Left lung (tissue), 10 donors: ENCODE measurements around the gene YARS1. TPM values are rescaled to one million over a fixed set of nuclear protein-coding genes. Genes with fewer than 3 reads are reported as not detected.

Source experiments
- ATAC-seq: fragments of 200-7000 bp; cut with Tn5 transposase; one replicate; pipeline ENCODE4 v1.9.1; 2020; ENCODE audit warnings: moderate library complexity
- DNase-seq, 4 donors: peaks; one replicate each; pipeline ENCODE4 v3.0.0-alpha.2; 2013 to 2020
- H3K27ac ChIP-seq, 2 donors: fragments of 200-600 bp; sonication (generic) in 1 of 2; one replicate each; pipeline versions ENCODE4 v1.5.0 to v1.8.0; 2020 to 2021
- H3K27me3 ChIP-seq, 2 donors: fragments of 200-600 bp; sonication (generic) in 1 of 2; one replicate each; pipeline versions ENCODE4 v1.5.0 to v1.8.0; 2020 to 2021
- H3K36me3 ChIP-seq, 2 donors: fragments of 200-600 bp; sonication (generic) in 1 of 2; one replicate each; pipeline versions ENCODE4 v1.5.0 to v1.8.0; 2020 to 2021
- H3K4me1 ChIP-seq, 2 donors: fragments of 200-600 bp; one replicate each; pipeline ENCODE4 v1.8.0; 2021
- H3K4me3 ChIP-seq, 2 donors: fragments of 200-600 bp; sonication (generic) in 1 of 2; one replicate each; pipeline versions ENCODE4 v1.5.0 to v1.8.0; 2020 to 2021; ENCODE audit warnings: mild to moderate bottlenecking in 1 of 2
- H3K9me3 ChIP-seq, 2 donors: fragments of 200-600 bp; sonication (generic) in 1 of 2; one replicate each; pipeline versions ENCODE4 v1.5.0 to v1.8.0; 2020 to 2021
- CTCF ChIP-seq, 2 donors: fragments of 200-600 bp; sonication (generic) in 1 of 2; IDR thresholded peaks; one replicate each; pipeline versions ENCODE4 v1.5.0 to v1.8.0; 2021; ENCODE audit warnings: antibody characterized with exemption in 2 of 2
- intact Hi-C, 2 donors: fragments of 100-400 bp; cut with DNase I; formaldehyde crosslinking; loops; one replicate each; pipeline versions ENCODE4 v1.11.2 to v1.14.2; 2022
- polyA plus RNA-seq, 6 donors: library from polyadenylated mRNA; unstranded; fragments of 120-200 nt; gene quantifications; one replicate each; pipeline ENCODE4 v1.2.1, GENCODE V29; 2013; ENCODE audit not compliant: insufficient read length in 6 of 6
- total RNA-seq, 2 donors: library from RNA; stranded (reverse); fragmentation: NEBNext Ultra II Directional; extraction: Animal tissue kit (Norgen Biotek cat#: 25700); gene quantifications; one replicate each; pipeline ENCODE4 v1.2.1, GENCODE V29; 2021
- donor health status: DM: no; HTN: yes; CAD: no.
- donor health status: DM: no; HTN: no; CAD: no.

Gene YARS1
- total and polyA plus RNA-seq, 8 donors: 68.8 to 126 (median 78.0) TPM

- no peak overlapping the region for H3K27ac ChIP-seq
- TF ChIP-seq CTCF (IDR thresholded peaks at IDR 0.05): no peak
- intact Hi-C loops: no loop called here
- no peaks in the 10 kb centered on the region for H3K4me1 ChIP-seq
- ATAC-seq (no peak), DNase-seq (no peak)
- H3K27me3 ChIP-seq: no peaks in the 10 kb centered on the region
- H3K4me3 ChIP-seq: no peak overlapping the region
- H3K36me3 ChIP-seq: peaks cover 0 to 18% of the 10 kb centered on the region in 2 donors
- H3K9me3 ChIP-seq: no peaks in the 10 kb centered on the region
Measured at GRCh38 chr1:32863881-32864245, 46.7 kb upstream of the YARS1 start.

GRCh38 chr1:32863218-32863880, 46.2 kb upstream of the YARS1 start:
- ATAC-seq (no peak), DNase-seq (no peak)
- Histone ChIP-seq H3K4me1 (no peaks in the 10 kb centered on the region), H3K9me3 (no peaks in the 10 kb centered on the region), H3K36me3 (peaks cover 0 to 23% of the 10 kb centered on the region in 2 donors), H3K27ac (no peak overlapping the region), H3K4me3 (no peak overlapping the region), H3K27me3 (no peaks in the 10 kb centered on the region)
- no peak for TF ChIP-seq CTCF (IDR thresholded peaks at IDR 0.05)
- intact Hi-C loops: no loop called here

- Histone ChIP-seq H3K4me1 (no peaks in the 10 kb centered on the region), H3K36me3 (peaks cover 0 to 35% of the 10 kb centered on the region in 2 donors), H3K27me3 (no peaks in the 10 kb centered on the region), H3K4me3 (no peak overlapping the region), H3K9me3 (no peaks in the 10 kb centered on the region), H3K27ac (no peak overlapping the region)
- ATAC-seq (peak; percentile 62), DNase-seq (no peak)
- intact Hi-C loops: no loop called here
- TF ChIP-seq CTCF (IDR thresholded peaks at IDR 0.05): no peak
Measured at GRCh38 chr1:32861904-32862695, 44.9 kb upstream of the YARS1 start.

GRCh38 chr1:32860566-32860965, 43.4 kb upstream of the YARS1 start:
- intact Hi-C loops: no loop called here
- H3K27me3 ChIP-seq: no peaks in the 10 kb centered on the region

More at GRCh38 chr1:32860566-32860965, 43.4 kb upstream of the YARS1 start:
- Histone ChIP-seq H3K27ac (no peak overlapping the region), H3K9me3 (no peaks in the 10 kb centered on the region), H3K4me1 (no peaks in the 10 kb centered on the region), H3K36me3 (peaks cover 0 to 50% of the 10 kb centered on the region in 2 donors), H3K4me3 (no peak overlapping the region)
- no peak for ATAC-seq
- no peak for TF ChIP-seq CTCF (IDR thresholded peaks at IDR 0.05)
- no peak for DNase-seq
